GM23338 (cell line): Measurements from ENCODE around the gene KLHL22. TPM values are rescaled to one million over a fixed set of nuclear protein-coding genes. Genes with fewer than 3 reads are reported as not detected.

Experiments
- ATAC-seq: fragments of 200-7000 bp; cut with Tn5 transposase; 3 replicates; pipeline ENCODE4 v1.9.1; 2020
- DNase-seq: peaks from one replicate; pipeline ENCODE4 v3.0.0-alpha.2; 2015; ENCODE audit warnings: low spot score
- H2AFZ ChIP-seq: fragments of 200-600 bp; sonication (generic); 2 replicates; pipeline ENCODE4 v1.8.0; 2016; ENCODE audit warnings: antibody characterized with exemption, mild to moderate bottlenecking, moderate library complexity
- H3F3A ChIP-seq: fragments of 200-600 bp; sonication (generic); replicated peaks from 2 replicates; pipeline ENCODE4 v1.8.0; 2017; ENCODE audit warnings: antibody characterized with exemption, mixed run types, low read depth
- H3K27ac ChIP-seq: fragments of 200-600 bp; sonication (generic); 2 replicates; pipeline ENCODE4 v1.6.1; 2016; ENCODE audit warnings: low read depth
- H3K27me3 ChIP-seq: fragments of 200-600 bp; sonication (generic); 2 replicates; pipeline ENCODE4 v1.8.0; 2016; ENCODE audit warnings: mild to moderate bottlenecking, mixed run types, moderate library complexity; ENCODE audit not compliant: insufficient read depth
- H3K36me3 ChIP-seq: fragments of 200-600 bp; sonication (generic); 2 replicates; pipeline ENCODE4 v1.8.0; 2016; ENCODE audit warnings: mild to moderate bottlenecking; ENCODE audit not compliant: insufficient read depth
- H3K4me1 ChIP-seq: fragments of 200-600 bp; sonication (generic); 2 replicates; pipeline ENCODE4 v1.8.0; 2016; ENCODE audit warnings: mild to moderate bottlenecking, moderate library complexity; ENCODE audit not compliant: insufficient read depth
- H3K4me2 ChIP-seq: fragments of 200-600 bp; sonication (generic); 2 replicates; pipeline ENCODE4 v1.7.1; 2017; ENCODE audit warnings: mixed run types
- H3K4me3 ChIP-seq: fragments of 200-600 bp; sonication (generic); 2 replicates; pipeline ENCODE4 v1.6.1; 2016; ENCODE audit warnings: mixed run types
- H3K79me2 ChIP-seq: fragments of 200-600 bp; sonication (generic); replicated peaks from 2 replicates; pipeline ENCODE4 v1.8.0; 2017; ENCODE audit warnings: mild to moderate bottlenecking; ENCODE audit not compliant: insufficient read depth
- H3K9me2 ChIP-seq: fragments of 200-600 bp; sonication (generic); 2 replicates; pipeline ENCODE4 v1.8.0; 2017; ENCODE audit not compliant: insufficient read depth
- H4K20me1 ChIP-seq: fragments of 200-600 bp; sonication (generic); replicated peaks from 2 replicates; pipeline ENCODE4 v1.8.0; 2017; ENCODE audit warnings: mild to moderate bottlenecking; ENCODE audit not compliant: insufficient read depth
- H3K27ac Mint-ChIP-seq: 2 replicates; pipeline ENCODE4 v1.8.0; 2020; ENCODE audit warnings: inconsistent platforms, mild to moderate bottlenecking, moderate library complexity, mixed read lengths
- H3K27me3 Mint-ChIP-seq: 3 replicates; pipeline ENCODE4 v1.8.0; 2022; ENCODE audit warnings: low read depth, mild to moderate bottlenecking, moderate library complexity, mixed read lengths, inconsistent platforms; ENCODE audit not compliant: insufficient read depth, poor library complexity
- H3K36me3 Mint-ChIP-seq: 3 replicates; pipeline ENCODE4 v1.8.0; 2021; ENCODE audit warnings: low read depth, mild to moderate bottlenecking, inconsistent platforms, moderate library complexity, mixed read lengths
- H3K4me1 Mint-ChIP-seq: 3 replicates; pipeline ENCODE4 v1.8.0; 2020; ENCODE audit warnings: mild to moderate bottlenecking, inconsistent platforms, mixed read lengths
- H3K4me3 Mint-ChIP-seq: 3 replicates; pipeline ENCODE4 v1.8.0; 2021; ENCODE audit warnings: moderate library complexity, mild to moderate bottlenecking, inconsistent platforms, mixed read lengths
- H3K9me3 Mint-ChIP-seq: 3 replicates; pipeline ENCODE4 v1.8.0; 2020; ENCODE audit warnings: moderate library complexity, mild to moderate bottlenecking, inconsistent platforms, mixed read lengths
- CREB1 ChIP-seq: fragments of 250-450 bp; sonication (Bioruptor Pico); IDR thresholded peaks from 2 replicates; pipeline ENCODE4 v1.5.0; 2020; ENCODE audit warnings: low read depth, mild to moderate bottlenecking, moderate library complexity
- CTCF ChIP-seq, 2 experiments: fragments of 200-600 bp in 1 of 2; sonication (generic) in 1 of 2; conservative IDR thresholded peaks; 2 replicates each; pipeline versions ENCODE4 v1.5.1 to v1.6.1; 2016 to 2017; ENCODE audit warnings: antibody characterized with exemption in 2 of 2, low read depth in 2 of 2, mild to moderate bottlenecking in 2 of 2, moderate library complexity in 1 of 2
- ETS1 ChIP-seq: IDR thresholded peaks from 2 replicates; pipeline ENCODE4 v1.6.1; 2016; ENCODE audit warnings: antibody characterized with exemption
- EZH2 ChIP-seq: fragments of 200-600 bp; sonication (generic); IDR thresholded peaks from one replicate; pipeline ENCODE4 v1.8.0; 2017; ENCODE audit warnings: antibody characterized with exemption, mild to moderate bottlenecking, low read depth; ENCODE audit not compliant: unreplicated experiment
- EZH2phosphoT487 ChIP-seq: fragments of 200-600 bp; sonication (generic); IDR thresholded peaks from one replicate; pipeline ENCODE4 v1.8.1; 2018; ENCODE audit warnings: antibody characterized with exemption; ENCODE audit not compliant: unreplicated experiment
- JUNB ChIP-seq: IDR thresholded peaks from one replicate; pipeline ENCODE4 v1.6.1; 2016; ENCODE audit warnings: antibody characterized with exemption; ENCODE audit not compliant: unreplicated experiment
- NANOG ChIP-seq: IDR thresholded peaks from 2 replicates; pipeline ENCODE4 v1.6.1; 2016; ENCODE audit warnings: antibody characterized with exemption, borderline replicate concordance
- POLR2AphosphoS5 ChIP-seq: IDR thresholded peaks from 2 replicates; pipeline ENCODE4 v1.6.1; 2016; ENCODE audit warnings: antibody characterized with exemption, low read depth
- STAT1 ChIP-seq: IDR thresholded peaks from one replicate; pipeline ENCODE4 v1.6.1; 2016; ENCODE audit warnings: antibody characterized with exemption; ENCODE audit not compliant: unreplicated experiment
- ZNF114 ChIP-seq: fragments of 250-450 bp; sonication (Bioruptor Pico); IDR thresholded peaks from 2 replicates; pipeline ENCODE4 v1.5.0; 2020; ENCODE audit warnings: mild to moderate bottlenecking, moderate library complexity
- ZNF331 ChIP-seq: fragments of 250-450 bp; sonication (Bioruptor Pico); IDR thresholded peaks from 2 replicates; pipeline ENCODE4 v1.5.0; 2020; ENCODE audit warnings: low read depth, mild to moderate bottlenecking, moderate library complexity
- ZNF462 ChIP-seq: fragments of 250-450 bp; sonication (Bioruptor Pico); IDR thresholded peaks from 2 replicates; pipeline ENCODE4 v1.5.0; 2020; ENCODE audit warnings: mild to moderate bottlenecking, moderate library complexity
- polyA plus RNA-seq: library from polyadenylated mRNA; unstranded; fragments of >200 nt; fragmentation: Nextera tagmentation; extraction: Ambion mirVana; gene quantifications from 2 replicates; pipeline ENCODE4 v1.2.1, GENCODE V29; 2016
- total RNA-seq: library from RNA; depleted of rRNA; stranded (reverse); fragments of >200 nt; shearing (Covaris generic); gene quantifications from 2 replicates; pipeline ENCODE4 v1.2.3, GENCODE V29; 2014
- TF ChIP-seq, protein P1 (sequence below): IDR thresholded peaks from one replicate; pipeline ENCODE4 v1.6.1; 2018; ENCODE audit warnings: antibody characterized with exemption; ENCODE audit not compliant: unreplicated experiment

The KLHL22 gene
- total and polyA plus RNA-seq, 2 experiments from 2014 or later: 2.4 to 16.0 TPM

- H3K4me1 Mint-ChIP-seq: peaks cover 10% of the 10 kb centered on the region
- 0 out of 2 replicates have a peak, but pooled peaks cover 7% of the 10 kb centered on the region for H3K79me2 ChIP-seq
- no peaks in the 10 kb centered on the region for H3K9me3 Mint-ChIP-seq
- H3K9me2 ChIP-seq: no peaks in the 10 kb centered on the region
- H2AFZ ChIP-seq: no peak overlapping the region
- peaks cover 3% of the 10 kb centered on the region for H4K20me1 ChIP-seq
- H3K36me3 ChIP-seq: no peaks in the 10 kb centered on the region
- H3K27me3 Mint-ChIP-seq: peaks cover 28% of the 10 kb centered on the region
- no peak for ATAC-seq
- H3K4me3 ChIP-seq: no peak overlapping the region
- no peak overlapping the region for H3K4me2 ChIP-seq
- H3K27me3 ChIP-seq: peaks cover 23% of the 10 kb centered on the region
- H3K27ac ChIP-seq: no peak overlapping the region
- H3F3A ChIP-seq: 0 out of 2 replicates have a peak, but pooled peaks cover 4% of the 10 kb centered on the region
- H3K36me3 Mint-ChIP-seq: no peaks in the 10 kb centered on the region
- H3K4me3 Mint-ChIP-seq: no peak overlapping the region
- H3K4me1 ChIP-seq: peaks cover 5% of the 10 kb centered on the region
- H3K27ac Mint-ChIP-seq: no peak overlapping the region
- TF ChIP-seq ZNF462 (CRISPR knock-in tag): no peak
- no peak for TF ChIP-seq EZH2
- TF ChIP-seq POLR2AphosphoS5: no peak
- TF ChIP-seq ZNF114 (CRISPR knock-in tag): no peak
- no peak for TF ChIP-seq JUNB
- no peak for TF ChIP-seq ZNF331
- TF ChIP-seq, protein P1, sequence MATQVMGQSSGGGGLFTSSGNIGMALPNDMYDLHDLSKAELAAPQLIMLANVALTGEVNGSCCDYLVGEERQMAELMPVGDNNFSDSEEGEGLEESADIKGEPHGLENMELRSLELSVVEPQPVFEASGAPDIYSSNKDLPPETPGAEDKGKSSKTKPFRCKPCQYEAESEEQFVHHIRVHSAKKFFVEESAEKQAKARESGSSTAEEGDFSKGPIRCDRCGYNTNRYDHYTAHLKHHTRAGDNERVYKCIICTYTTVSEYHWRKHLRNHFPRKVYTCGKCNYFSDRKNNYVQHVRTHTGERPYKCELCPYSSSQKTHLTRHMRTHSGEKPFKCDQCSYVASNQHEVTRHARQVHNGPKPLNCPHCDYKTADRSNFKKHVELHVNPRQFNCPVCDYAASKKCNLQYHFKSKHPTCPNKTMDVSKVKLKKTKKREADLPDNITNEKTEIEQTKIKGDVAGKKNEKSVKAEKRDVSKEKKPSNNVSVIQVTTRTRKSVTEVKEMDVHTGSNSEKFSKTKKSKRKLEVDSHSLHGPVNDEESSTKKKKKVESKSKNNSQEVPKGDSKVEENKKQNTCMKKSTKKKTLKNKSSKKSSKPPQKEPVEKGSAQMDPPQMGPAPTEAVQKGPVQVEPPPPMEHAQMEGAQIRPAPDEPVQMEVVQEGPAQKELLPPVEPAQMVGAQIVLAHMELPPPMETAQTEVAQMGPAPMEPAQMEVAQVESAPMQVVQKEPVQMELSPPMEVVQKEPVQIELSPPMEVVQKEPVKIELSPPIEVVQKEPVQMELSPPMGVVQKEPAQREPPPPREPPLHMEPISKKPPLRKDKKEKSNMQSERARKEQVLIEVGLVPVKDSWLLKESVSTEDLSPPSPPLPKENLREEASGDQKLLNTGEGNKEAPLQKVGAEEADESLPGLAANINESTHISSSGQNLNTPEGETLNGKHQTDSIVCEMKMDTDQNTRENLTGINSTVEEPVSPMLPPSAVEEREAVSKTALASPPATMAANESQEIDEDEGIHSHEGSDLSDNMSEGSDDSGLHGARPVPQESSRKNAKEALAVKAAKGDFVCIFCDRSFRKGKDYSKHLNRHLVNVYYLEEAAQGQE: no peak
- TF ChIP-seq STAT1: no peak
- no peak for TF ChIP-seq ETS1
- TF ChIP-seq NANOG: no peak
- TF ChIP-seq CREB1: no peak
- no peak for TF ChIP-seq EZH2phosphoT487
- no peak for TF ChIP-seq CTCF (conservative IDR thresholded peaks at IDR 0.05; ENCODE audit: low read depth in 2 of 2)
- DNase-seq: no peak
Observed at GRCh38 chr22:20490183-20490940, 5.2 kb downstream of the KLHL22 start.
